ENCODE measurements around the gene HAL.

The HAL gene

DNA sequence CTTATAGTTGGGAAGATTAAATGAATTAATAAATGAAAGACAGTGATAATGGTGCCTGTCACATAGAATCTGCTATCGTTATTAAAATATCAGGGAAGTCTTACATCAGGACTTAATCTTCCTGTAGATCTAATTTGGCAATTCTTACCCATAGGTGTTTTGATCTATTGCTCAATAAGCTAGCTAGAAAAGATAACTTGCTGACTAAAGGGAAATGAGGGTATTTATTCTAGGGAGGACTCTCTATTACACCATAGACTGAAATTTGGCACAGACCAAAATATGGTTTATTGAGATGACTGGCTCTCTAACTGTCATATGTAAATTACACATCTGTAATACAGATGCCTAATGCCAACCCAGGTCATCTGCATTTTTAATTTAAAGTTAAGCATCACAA lies 11.5 kb downstream of the HAL start (continued):
- TF ChIP-seq ZNF510 (tag by site-specific recombination; IDR thresholded peaks at IDR 0.05; ENCODE audit: insufficient replicate concordance) (no peak), ZNF341 (tag by site-specific recombination; IDR thresholded peaks at IDR 0.05; ENCODE audit: low read depth) (no peak)

- ChIA-PET CTCF (interaction anchor here (0.7 to 1.0 kb wide), 2 partner anchors 14 to 16 kb away, joined by 3 to 4 read pairs; partner anchors contain the start of gene HAL), POLR2A (no interaction called here)
- Histone ChIP-seq H3K4me1 (ENCODE audit: control insufficient read depth, insufficient read depth, low read length) (no peaks in the 10 kb centered on the region), H3K4me3 (ENCODE audit: low read depth, low read length) (no peak overlapping the region), H3K27ac (ENCODE audit: extremely low read depth, low read depth, low read length) (no peak overlapping the region), H3K9me3 (ENCODE audit: control insufficient read depth, insufficient read depth, low read depth, low read length) (no peaks in the 10 kb centered on the region), H3K36me3 (ENCODE audit: control insufficient read depth in 2 of 2, insufficient read depth in 1 of 2, low read length in 2 of 2) (no peaks in the 10 kb centered on the region)
- TF ChIP-seq ZNF645 (tag by site-specific recombination; IDR thresholded peaks at IDR 0.05) (no peak), WT1 (tag by site-specific recombination; IDR thresholded peaks at IDR 0.05) (no peak), ZNF302 (tag by site-specific recombination; IDR thresholded peaks at IDR 0.05; ENCODE audit: low read depth) (no peak), ZNF311 (tag by site-specific recombination; IDR thresholded peaks at IDR 0.05; ENCODE audit: borderline replicate concordance) (no peak), ZNF514 (tag by site-specific recombination; IDR thresholded peaks at IDR 0.05) (no peak), ZNF362 (tag by site-specific recombination; IDR thresholded peaks at IDR 0.05) (no peak), BCL11A (tag by site-specific recombination; IDR thresholded peaks at IDR 0.05; ENCODE audit: low read depth) (no peak), ZNF501 (tag by site-specific recombination; IDR thresholded peaks at IDR 0.05) (no peak), GFI1B (tag by site-specific recombination; IDR thresholded peaks at IDR 0.05) (no peak), KLF10 (tag by site-specific recombination; IDR thresholded peaks at IDR 0.05) (no peak), ZFP37 (tag by site-specific recombination; IDR thresholded peaks at IDR 0.05) (no peak), ZNF202 (tag by site-specific recombination; IDR thresholded peaks at IDR 0.05; ENCODE audit: borderline replicate concordance) (no peak), ZNF555 (tag by site-specific recombination; conservative IDR thresholded peaks at IDR 0.05) (no peak), ZNF571 (tag by site-specific recombination; IDR thresholded peaks at IDR 0.05) (no peak), ZNF580 (tag by site-specific recombination; IDR thresholded peaks at IDR 0.05) (no peak)
- TF ChIP-seq, protein P1, sequence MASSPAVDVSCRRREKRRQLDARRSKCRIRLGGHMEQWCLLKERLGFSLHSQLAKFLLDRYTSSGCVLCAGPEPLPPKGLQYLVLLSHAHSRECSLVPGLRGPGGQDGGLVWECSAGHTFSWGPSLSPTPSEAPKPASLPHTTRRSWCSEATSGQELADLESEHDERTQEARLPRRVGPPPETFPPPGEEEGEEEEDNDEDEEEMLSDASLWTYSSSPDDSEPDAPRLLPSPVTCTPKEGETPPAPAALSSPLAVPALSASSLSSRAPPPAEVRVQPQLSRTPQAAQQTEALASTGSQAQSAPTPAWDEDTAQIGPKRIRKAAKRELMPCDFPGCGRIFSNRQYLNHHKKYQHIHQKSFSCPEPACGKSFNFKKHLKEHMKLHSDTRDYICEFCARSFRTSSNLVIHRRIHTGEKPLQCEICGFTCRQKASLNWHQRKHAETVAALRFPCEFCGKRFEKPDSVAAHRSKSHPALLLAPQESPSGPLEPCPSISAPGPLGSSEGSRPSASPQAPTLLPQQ (tag by site-specific recombination; IDR thresholded peaks at IDR 0.05), result no peak
- TF ChIP-seq, protein P2, sequence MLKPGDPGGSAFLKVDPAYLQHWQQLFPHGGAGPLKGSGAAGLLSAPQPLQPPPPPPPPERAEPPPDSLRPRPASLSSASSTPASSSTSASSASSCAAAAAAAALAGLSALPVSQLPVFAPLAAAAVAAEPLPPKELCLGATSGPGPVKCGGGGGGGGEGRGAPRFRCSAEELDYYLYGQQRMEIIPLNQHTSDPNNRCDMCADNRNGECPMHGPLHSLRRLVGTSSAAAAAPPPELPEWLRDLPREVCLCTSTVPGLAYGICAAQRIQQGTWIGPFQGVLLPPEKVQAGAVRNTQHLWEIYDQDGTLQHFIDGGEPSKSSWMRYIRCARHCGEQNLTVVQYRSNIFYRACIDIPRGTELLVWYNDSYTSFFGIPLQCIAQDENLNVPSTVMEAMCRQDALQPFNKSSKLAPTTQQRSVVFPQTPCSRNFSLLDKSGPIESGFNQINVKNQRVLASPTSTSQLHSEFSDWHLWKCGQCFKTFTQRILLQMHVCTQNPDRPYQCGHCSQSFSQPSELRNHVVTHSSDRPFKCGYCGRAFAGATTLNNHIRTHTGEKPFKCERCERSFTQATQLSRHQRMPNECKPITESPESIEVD (tag by site-specific recombination; IDR thresholded peaks at IDR 0.05), result no peak
- TF ChIP-seq, protein P3, sequence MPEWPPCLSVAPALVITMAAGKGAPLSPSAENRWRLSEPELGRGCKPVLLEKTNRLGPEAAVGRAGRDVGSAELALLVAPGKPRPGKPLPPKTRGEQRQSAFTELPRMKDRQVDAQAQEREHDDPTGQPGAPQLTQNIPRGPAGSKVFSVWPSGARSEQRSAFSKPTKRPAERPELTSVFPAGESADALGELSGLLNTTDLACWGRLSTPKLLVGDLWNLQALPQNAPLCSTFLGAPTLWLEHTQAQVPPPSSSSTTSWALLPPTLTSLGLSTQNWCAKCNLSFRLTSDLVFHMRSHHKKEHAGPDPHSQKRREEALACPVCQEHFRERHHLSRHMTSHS (tag by site-specific recombination; IDR thresholded peaks at IDR 0.05), result no peak
- TF ChIP-seq, protein P4, sequence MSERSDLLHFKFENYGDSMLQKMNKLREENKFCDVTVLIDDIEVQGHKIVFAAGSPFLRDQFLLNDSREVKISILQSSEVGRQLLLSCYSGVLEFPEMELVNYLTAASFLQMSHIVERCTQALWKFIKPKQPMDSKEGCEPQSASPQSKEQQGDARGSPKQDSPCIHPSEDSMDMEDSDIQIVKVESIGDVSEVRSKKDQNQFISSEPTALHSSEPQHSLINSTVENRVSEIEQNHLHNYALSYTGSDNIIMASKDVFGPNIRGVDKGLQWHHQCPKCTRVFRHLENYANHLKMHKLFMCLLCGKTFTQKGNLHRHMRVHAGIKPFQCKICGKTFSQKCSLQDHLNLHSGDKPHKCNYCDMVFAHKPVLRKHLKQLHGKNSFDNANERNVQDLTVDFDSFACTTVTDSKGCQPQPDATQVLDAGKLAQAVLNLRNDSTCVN (tag by site-specific recombination; optimal IDR thresholded peaks at IDR 0.05), result no peak
These were observed 13.5 kb downstream of the HAL start for GRCh38 chr12:95982602-95983001.
